HG03045 (cell line): ENCODE data around the gene TBC1D32.

Source experiments
- ATAC-seq: cut with Tn5 transposase; IDR thresholded peaks from one replicate; pipeline ENCODE4 v1.9.1; 2021; ENCODE audit warnings: mild to moderate bottlenecking, moderate library complexity; ENCODE audit not compliant: unreplicated experiment

Gene TBC1D32

DNA sequence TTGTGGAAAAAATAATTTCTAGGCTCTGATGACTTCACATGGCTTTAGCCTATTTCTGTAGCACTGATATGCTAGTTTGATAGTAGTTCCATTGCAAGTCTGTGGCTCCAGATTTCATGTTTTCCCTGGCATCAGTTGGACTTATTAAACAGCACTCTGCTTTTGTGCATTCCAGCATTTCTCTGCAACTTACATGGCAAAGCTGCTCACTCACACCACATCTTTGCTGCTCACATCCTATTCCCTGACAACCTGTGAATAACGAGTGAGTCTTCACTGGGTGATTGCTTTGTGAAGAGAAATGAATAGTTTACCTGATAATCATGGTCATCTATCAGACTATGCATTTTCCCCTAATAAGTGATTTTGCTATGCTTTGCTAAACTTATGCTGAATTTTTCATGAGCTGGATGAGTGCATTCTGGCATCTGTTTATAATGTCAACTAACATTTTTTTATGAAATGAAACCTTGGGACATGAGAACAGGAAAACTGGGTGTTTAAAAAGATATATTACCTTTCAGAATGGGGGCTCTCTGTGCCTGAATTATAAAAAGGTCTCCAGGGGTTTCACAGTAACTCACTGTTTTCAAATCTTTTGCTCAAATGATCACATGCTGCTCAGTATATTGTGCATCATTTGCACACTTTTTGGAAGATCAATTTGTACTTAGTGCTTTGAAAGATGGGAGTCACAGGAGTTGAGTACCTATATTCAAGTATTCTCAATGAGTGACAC is 301.8 kb downstream of the TBC1D32 start:
- no peak for ATAC-seq
